HG03342 (cell line): ENCODE results near the gene ADARB2.

ENCODE experiments used
- ATAC-seq: cut with Tn5 transposase; IDR thresholded peaks from one replicate; pipeline ENCODE4 v1.9.1; 2021; ENCODE audit warnings: mild to moderate bottlenecking, moderate library complexity; ENCODE audit not compliant: unreplicated experiment

The ADARB2 gene

DNA sequence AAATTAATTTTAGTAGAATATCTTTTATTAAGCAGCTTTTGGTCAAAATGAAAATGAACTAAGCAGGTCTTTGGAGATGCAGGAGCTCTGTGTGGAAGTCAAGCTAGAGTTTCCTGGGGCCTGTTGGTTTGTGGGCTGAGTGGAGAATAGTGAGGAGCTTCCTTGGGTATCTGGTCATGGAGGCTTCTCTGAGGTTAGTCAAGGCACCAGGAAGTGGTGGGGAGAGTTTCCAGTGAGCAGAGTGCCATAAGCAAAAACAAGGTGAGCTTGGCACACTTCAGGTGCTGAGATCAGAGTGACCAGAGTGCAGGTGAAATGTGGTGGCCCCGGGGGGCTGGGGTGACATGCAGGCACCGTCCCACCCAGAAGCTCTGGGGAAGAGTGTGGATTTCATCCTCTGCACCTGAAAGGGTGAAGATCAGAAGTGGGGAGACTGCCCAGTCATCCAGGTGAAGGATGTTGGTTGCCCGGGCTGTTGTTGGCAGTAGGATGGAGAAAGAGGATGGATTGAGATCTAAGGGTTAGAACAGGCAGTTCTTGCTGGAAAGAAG is 603.8 kb downstream of the ADARB2 start:
- ATAC-seq = no peak

GRCh38 chr10:1132584-1132983 is 604.7 kb downstream of the ADARB2 start:
- no peak for ATAC-seq

DNA sequence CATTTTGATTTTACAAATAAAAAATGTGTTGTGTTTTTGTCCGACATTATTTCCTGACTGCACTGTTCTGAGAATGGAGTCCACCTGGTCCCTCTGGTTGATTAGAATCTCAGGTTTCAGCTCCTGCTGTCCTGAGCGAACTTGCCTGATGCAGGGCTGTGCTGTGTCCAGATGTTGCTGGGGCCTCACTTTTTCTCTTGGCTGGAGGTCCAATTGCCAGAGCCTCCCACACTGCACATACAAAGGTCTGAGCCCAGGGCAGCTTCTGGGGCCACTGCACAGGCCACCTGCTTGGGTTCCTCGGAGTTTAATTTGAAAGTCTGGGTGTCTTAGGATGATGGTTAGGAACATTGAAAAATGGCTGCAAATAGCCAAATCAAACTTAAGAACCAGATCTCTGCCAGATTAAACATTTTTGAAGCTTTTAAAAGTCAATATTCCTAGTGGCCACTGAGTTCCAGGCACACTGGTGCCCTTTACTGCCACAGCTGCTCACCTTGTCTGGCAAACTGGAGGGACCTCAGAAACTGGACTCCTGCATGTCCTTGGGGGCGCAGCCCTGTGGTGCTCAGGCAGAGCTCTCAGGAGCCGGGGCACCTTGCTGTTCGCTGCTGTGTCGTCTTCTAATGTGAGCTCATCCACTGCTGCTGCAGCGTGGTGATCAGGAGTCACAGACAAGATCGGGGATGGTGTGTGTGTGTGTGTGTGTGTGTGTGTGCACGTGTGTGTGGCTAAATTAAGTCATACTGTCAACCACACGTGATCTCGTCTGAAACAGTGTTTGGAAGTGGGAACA is 606.1 kb downstream of the ADARB2 start:
- ATAC-seq = no peak

- ATAC-seq = no peak
Observed at GRCh38 chr10:1130226-1130625, 607.1 kb downstream of the ADARB2 start.

GRCh38 chr10:1128649-1129048 is 608.7 kb downstream of the ADARB2 start:
- no peak for ATAC-seq

DNA sequence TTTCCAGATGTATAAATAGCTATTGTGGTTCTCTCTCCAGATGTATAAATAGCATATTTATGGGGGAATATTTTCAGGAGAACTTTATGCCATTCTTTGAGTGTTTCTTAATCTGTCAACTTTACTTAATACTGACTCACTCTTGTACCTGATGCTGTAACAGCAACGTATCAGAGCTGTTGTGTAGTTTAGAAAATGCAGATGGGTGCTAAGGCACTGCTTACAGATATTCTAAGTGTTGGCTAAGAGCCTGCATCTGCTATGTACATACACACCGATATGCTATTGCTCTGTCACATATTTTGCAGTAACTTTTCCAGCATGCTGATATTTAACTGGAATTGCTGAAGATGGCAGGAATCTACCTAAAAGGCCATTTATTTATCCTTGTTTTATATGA is 609.2 kb downstream of the ADARB2 start:
- no peak for ATAC-seq

- ATAC-seq = no peak
Observed at GRCh38 chr10:1127629-1128028, 609.7 kb downstream of the ADARB2 start.
